ENCODE measurements around the gene MMD. TPM values are rescaled to one million over a fixed set of nuclear protein-coding genes. Genes with fewer than 3 reads are reported as not detected.

Gene MMD
- total RNA-seq, 3 donors from 2014 or later (not counting 1 experiment from before 2014, with no cell fraction given): 18.7 to 33.5 (median 27.9) TPM

DNA sequence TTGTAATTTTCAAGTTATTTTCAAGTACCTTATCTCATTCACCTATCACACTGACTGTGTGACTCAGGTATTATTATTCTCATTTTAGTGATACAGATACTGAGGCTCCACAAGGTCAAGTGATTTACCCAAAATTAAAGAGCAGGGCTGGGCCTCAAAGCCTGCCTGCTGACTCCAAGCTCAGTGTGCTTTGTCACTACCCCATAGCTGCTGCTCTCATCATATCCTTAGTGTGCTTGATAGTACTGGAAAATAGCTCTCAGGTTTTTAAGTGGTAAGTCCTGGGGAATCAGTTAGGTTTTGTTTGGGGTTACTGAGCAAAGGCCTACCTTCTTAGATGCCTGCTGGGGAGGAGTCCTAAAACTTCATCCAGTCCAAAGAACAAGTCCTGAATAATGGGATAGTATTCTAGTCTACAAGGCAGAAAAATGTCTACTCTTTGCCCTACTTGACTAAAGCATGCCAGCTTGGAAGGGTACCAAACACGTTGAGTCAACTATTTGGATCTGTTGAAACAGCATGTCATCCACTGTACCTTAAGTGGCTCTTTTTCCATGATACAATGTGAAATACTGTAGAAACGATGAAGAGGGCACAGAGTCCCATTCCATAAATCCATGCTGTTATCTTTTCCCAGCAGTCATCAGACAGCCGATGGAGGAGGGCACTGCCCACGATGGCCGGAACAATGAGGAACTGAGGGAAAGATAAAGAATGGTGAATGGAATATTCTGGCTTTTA lies 10.7 kb downstream of the MMD start:
- no peak overlapping the region for H3K4me3 ChIP-seq (ENCODE audit: low read length)
- TF ChIP-seq, protein P1, sequence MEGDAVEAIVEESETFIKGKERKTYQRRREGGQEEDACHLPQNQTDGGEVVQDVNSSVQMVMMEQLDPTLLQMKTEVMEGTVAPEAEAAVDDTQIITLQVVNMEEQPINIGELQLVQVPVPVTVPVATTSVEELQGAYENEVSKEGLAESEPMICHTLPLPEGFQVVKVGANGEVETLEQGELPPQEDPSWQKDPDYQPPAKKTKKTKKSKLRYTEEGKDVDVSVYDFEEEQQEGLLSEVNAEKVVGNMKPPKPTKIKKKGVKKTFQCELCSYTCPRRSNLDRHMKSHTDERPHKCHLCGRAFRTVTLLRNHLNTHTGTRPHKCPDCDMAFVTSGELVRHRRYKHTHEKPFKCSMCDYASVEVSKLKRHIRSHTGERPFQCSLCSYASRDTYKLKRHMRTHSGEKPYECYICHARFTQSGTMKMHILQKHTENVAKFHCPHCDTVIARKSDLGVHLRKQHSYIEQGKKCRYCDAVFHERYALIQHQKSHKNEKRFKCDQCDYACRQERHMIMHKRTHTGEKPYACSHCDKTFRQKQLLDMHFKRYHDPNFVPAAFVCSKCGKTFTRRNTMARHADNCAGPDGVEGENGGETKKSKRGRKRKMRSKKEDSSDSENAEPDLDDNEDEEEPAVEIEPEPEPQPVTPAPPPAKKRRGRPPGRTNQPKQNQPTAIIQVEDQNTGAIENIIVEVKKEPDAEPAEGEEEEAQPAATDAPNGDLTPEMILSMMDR (IDR thresholded peaks at IDR 0.05): no peak
- H3K27me3 Mint-ChIP-seq (ENCODE audit: low read depth in 2 of 2): no peaks in the 10 kb centered on the region
- no peak overlapping the region for H3K27ac Mint-ChIP-seq
- no peaks in the 10 kb centered on the region for H3K9me3 Mint-ChIP-seq
- peaks cover 4% of the 10 kb centered on the region for H3K4me1 ChIP-seq (ENCODE audit: control insufficient read depth, insufficient read depth, low read length)
- no peak overlapping the region for H3K27ac ChIP-seq (ENCODE audit: low read length)
- H3K4me3 Mint-ChIP-seq: no peak overlapping the region
- intact Hi-C loops (cut with micrococcal nuclease): no loop called here
- peaks cover 19 to 24% of the 10 kb centered on the region in 2 donors for H3K4me1 Mint-ChIP-seq
- no peak for ATAC-seq
- peaks cover 12% of the 10 kb centered on the region for H3K36me3 Mint-ChIP-seq
- WGBS (ENCODE audit: insufficient coverage): 100% methylated on average over 5 of the region's 5 CpGs
- no peak for DNase-seq
- peaks cover 54% of the 10 kb centered on the region for H3K36me3 ChIP-seq (ENCODE audit: control insufficient read depth, insufficient read depth, low read length)
- no peaks in the 10 kb centered on the region for H3K9me3 ChIP-seq (ENCODE audit: control insufficient read depth, insufficient read depth, low read length)
- no peaks in the 10 kb centered on the region for H3K27me3 ChIP-seq (ENCODE audit: control insufficient read depth, insufficient read depth, low read length)

DNA sequence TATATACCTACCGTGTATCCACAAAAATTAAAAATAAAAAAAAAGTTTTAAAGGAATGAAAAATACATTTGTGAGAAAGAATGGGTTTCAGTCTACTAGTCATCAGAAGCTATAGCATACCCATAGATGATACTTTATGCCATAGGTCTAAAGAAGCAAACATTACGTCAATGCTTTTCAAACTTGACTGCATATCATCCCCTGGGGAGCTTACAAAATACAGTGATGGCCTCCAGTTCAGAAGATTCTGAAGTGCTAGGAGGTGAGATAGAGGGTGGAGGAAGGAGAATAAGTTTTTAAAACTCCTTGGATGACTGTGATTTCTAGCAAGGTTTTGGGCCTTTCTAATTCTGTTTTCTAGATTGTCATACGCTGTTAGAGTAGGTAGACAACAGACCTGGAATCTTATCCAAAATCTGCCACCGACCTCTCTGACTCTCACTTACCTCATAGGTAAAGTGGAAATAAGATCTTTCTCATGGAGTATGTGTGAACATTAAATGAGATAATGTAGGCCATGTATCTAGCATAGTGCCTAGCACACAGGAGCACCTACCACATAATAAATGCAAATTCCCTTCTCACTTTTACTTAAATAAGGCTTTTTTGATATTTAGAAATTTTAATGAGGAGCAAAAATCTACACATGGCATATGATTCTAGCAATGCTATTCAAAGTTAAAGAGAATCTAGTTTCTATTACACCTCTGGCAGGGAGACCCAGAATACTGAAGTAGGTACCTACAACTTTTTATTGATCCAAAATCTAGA lies 12.4 kb downstream of the MMD start:
- H3K9me3 ChIP-seq (ENCODE audit: control insufficient read depth, insufficient read depth, low read length): no peaks in the 10 kb centered on the region
- H3K27ac ChIP-seq (ENCODE audit: low read length): no peak overlapping the region
- H3K27ac Mint-ChIP-seq: no peak overlapping the region
- TF ChIP-seq, protein P1 (IDR thresholded peaks at IDR 0.05): no peak
- H3K36me3 ChIP-seq (ENCODE audit: control insufficient read depth, insufficient read depth, low read length): peaks cover 63% of the 10 kb centered on the region
- H3K27me3 ChIP-seq (ENCODE audit: control insufficient read depth, insufficient read depth, low read length): no peaks in the 10 kb centered on the region
- peaks cover 4% of the 10 kb centered on the region for H3K4me1 ChIP-seq (ENCODE audit: control insufficient read depth, insufficient read depth, low read length)
- WGBS (ENCODE audit: insufficient coverage): 93% methylated on average over 2 of the region's 4 CpGs
- intact Hi-C loops (cut with micrococcal nuclease): no loop called here
- H3K4me3 ChIP-seq (ENCODE audit: low read length): no peak overlapping the region
- no peak for ATAC-seq
- no peaks in the 10 kb centered on the region for H3K9me3 Mint-ChIP-seq
- no peak overlapping the region for H3K4me3 Mint-ChIP-seq
- DNase-seq: no peak
- peaks cover 12% of the 10 kb centered on the region for H3K36me3 Mint-ChIP-seq
- no peaks in the 10 kb centered on the region for H3K27me3 Mint-ChIP-seq (ENCODE audit: low read depth in 2 of 2)
- peaks cover 5 to 11% of the 10 kb centered on the region in 2 donors for H3K4me1 Mint-ChIP-seq

DNA sequence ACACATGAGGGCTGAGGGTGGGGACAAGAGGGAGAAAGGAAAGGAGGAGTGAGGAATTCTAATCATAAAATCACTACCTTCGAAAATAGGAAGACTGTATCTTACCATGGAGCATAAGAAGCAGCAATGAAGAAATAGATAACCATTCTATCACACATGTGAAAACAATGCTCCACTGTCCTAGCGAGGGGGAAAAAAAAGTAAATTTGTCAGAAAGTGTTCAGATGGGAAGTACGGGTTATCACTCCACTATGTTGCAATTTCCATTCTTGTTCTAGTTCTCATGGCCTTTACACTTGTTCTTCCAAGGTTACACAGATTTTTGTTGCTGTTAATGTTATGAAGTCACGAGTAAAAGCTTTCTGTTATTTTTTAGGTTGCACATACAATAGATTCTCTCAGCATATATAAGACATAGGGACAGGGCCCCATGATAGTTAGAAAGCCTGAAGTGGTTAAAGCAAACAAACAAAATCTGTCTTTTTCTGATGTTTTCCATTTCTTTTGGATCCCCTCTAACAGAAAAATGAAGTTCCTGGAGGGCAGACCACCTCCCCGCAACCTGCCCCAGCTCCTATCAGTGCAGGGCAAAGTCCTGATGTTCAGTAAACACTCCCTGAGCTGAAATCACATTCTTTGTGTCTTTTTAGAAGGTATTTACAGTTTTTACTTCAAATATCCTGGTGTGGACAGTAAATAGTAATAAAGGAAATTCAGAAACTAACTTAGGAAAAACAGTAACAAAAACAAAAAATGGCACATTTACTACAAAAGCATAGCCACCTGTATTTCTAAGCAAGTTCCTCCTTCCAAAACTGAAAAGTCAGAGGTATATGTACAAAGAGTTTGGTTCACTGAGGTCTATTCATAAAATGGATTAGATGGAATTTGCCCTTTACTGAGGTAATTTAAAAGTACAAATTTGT lies 13.7 kb downstream of the MMD start:
- no peaks in the 10 kb centered on the region for H3K4me1 ChIP-seq (ENCODE audit: control insufficient read depth, insufficient read depth, low read length)
- no peak for ATAC-seq
- Mint-ChIP-seq H3K9me3 (no peaks in the 10 kb centered on the region), H3K36me3 (peaks cover 18% of the 10 kb centered on the region), H3K4me3 (no peak overlapping the region), H3K27ac (peak overlapping the region in 1 of 2 donors; percentile 15), H3K4me1 (peaks cover 0 to 4% of the 10 kb centered on the region in 2 donors), H3K27me3 (ENCODE audit: low read depth in 2 of 2) (no peaks in the 10 kb centered on the region)
- TF ChIP-seq, protein P1 (IDR thresholded peaks at IDR 0.05): no peak
- DNase-seq: no peak
- no peaks in the 10 kb centered on the region for H3K27me3 ChIP-seq (ENCODE audit: control insufficient read depth, insufficient read depth, low read length)
- peaks cover 67% of the 10 kb centered on the region for H3K36me3 ChIP-seq (ENCODE audit: control insufficient read depth, insufficient read depth, low read length)
- WGBS (ENCODE audit: insufficient coverage): 100% methylated on average over 3 of the region's 5 CpGs
- H3K9me3 ChIP-seq (ENCODE audit: control insufficient read depth, insufficient read depth, low read length): no peaks in the 10 kb centered on the region
- intact Hi-C loops (cut with micrococcal nuclease): no loop called here
- no peak overlapping the region for H3K4me3 ChIP-seq (ENCODE audit: low read length)
- no peak overlapping the region for H3K27ac ChIP-seq (ENCODE audit: low read length)

Measured in natural killer cell (primary cell).